ENCODE measurements around the gene HEPHL1.

- TF ChIP-seq SUZ12 (IDR thresholded peaks at IDR 0.05; ENCODE audit: extremely low read depth, insufficient read depth, insufficient read length), result no peak
- no peak for TF ChIP-seq YY1 (IDR thresholded peaks at IDR 0.05; ENCODE audit: insufficient read depth, insufficient read length)
Observed at GRCh38 chr11:94058630-94059029, 37.5 kb downstream of the HEPHL1 start.
